Hepatocyte (in vitro differentiated cells): ENCODE measurements around the gene LILRA1.

Experiments used
- EZH2 ChIP-seq: fragments of 200-600 bp; sonication (generic); IDR thresholded peaks from 2 replicates; pipeline ENCODE4 v1.6.1; 2016; ENCODE audit warnings: antibody characterized with exemption, mild to moderate bottlenecking, borderline replicate concordance
- TF ChIP-seq, protein P1 (sequence below): fragments of 200-600 bp; sonication (generic); IDR thresholded peaks from 2 replicates; pipeline ENCODE4 v1.5.1; 2016; ENCODE audit warnings: antibody characterized with exemption, mild to moderate bottlenecking; ENCODE audit not compliant: poor library complexity

DNA sequence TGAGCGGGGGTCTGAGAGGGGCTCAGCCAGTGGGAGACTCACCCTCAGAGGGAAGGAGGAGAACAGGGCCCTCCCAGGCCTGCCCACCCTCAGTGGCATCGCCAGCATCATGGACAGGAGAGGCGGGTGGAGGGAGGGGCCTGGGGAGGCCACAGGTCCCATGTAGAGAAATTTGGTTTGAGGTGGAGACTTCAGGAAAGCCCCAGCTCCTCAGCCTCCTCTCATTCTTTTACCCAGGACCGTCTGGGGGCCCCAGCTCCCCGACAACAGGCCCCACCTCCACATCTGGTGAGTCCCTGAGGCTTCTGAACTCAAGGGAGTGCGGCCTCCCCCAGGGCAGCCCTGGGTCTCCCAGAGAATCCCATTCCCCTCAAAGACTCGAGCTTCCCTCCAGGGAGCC, 40.0 kb downstream of the LILRA1 start:
- TF ChIP-seq EZH2 = no peak
- TF ChIP-seq, protein P1, sequence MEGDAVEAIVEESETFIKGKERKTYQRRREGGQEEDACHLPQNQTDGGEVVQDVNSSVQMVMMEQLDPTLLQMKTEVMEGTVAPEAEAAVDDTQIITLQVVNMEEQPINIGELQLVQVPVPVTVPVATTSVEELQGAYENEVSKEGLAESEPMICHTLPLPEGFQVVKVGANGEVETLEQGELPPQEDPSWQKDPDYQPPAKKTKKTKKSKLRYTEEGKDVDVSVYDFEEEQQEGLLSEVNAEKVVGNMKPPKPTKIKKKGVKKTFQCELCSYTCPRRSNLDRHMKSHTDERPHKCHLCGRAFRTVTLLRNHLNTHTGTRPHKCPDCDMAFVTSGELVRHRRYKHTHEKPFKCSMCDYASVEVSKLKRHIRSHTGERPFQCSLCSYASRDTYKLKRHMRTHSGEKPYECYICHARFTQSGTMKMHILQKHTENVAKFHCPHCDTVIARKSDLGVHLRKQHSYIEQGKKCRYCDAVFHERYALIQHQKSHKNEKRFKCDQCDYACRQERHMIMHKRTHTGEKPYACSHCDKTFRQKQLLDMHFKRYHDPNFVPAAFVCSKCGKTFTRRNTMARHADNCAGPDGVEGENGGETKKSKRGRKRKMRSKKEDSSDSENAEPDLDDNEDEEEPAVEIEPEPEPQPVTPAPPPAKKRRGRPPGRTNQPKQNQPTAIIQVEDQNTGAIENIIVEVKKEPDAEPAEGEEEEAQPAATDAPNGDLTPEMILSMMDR = no peak
